GM10847 (cell line): ENCODE data around the gene GAS5.

Experiments
- POLR2A ChIP-seq: IDR thresholded peaks from 2 replicates; pipeline ENCODE4 v1.6.1; 2011; ENCODE audit not compliant: insufficient read length; ENCODE audit errors: extremely low read depth

Gene GAS5

DNA sequence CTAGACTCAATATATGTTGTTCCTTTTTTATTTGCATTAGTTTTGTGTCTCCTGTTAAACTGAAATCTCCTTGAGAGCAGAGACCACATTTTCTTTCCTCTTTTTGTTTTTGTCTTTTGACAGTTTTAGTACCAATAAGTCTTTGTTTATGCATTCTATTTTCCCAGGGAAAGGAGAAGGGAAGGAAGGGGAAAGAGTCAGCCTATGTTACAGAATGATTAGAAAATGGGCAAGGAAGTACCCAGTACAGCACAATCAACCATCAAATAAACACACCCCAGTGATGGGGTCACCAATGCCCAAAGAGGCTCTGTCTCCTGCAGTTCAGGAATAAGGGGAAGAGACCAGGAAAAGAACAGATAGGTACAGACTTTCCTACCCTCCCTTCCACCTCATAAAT, 10.5 kb upstream of the GAS5 start:
- TF ChIP-seq POLR2A = no peak

DNA sequence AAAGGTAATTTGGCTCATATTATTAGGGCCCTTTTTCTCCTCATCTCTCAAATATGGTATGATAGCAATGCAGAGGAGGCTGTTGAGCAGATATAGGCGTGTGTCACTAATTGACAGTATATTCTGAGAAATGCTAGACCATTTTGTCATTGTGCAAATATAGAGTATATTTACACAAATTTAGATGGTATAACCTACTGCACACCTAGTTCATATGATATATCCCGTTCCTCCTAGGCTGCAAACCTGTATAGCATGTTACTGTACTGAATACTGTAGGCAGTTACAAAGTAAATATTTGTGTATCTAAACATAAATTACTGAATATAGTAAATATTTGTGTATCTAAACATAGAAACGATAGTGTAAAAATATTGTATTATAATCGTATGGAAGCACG, 8.9 kb upstream of the GAS5 start:
- TF ChIP-seq POLR2A = no peak

DNA sequence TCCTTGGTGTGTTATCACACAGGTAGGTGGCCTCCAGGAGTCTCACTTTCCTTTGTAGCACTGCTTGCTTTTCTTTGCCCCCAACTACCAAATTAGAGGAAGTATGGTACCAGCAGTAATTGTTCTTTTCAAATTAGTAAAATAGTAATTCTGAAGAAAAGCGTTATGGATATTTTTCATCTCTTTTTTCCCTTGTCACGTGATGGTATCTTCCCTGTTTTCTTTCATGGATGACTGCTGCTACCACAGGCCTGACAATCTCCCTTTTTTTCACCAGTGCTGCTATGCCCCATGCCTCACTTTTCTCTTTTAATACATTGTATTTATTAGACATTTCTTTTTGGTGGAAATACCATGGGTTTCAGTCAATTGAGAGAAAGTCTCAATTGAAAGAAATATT, 3.7 kb upstream of the GAS5 start:
- no peak for TF ChIP-seq POLR2A

DNA sequence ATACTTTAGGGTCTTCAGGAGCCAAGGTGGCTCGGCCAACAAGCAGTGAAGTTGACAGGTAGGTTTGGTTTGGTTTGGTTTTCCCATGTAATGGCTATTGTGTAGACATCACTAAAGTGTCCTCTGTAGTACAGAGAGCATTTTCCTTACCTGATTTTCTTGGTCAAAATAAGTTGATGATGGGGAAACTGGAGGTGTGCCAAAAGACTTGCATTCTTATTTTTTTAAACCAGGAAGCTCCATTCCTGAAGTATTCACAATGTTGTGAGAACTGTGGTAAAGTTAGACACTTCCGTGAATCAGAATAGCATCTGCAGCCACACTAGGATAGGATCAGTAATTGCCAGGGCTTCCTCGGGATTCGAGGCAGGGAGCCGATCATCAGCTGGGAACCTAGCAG, 3.3 kb upstream of the GAS5 start:
- TF ChIP-seq POLR2A = no peak

DNA sequence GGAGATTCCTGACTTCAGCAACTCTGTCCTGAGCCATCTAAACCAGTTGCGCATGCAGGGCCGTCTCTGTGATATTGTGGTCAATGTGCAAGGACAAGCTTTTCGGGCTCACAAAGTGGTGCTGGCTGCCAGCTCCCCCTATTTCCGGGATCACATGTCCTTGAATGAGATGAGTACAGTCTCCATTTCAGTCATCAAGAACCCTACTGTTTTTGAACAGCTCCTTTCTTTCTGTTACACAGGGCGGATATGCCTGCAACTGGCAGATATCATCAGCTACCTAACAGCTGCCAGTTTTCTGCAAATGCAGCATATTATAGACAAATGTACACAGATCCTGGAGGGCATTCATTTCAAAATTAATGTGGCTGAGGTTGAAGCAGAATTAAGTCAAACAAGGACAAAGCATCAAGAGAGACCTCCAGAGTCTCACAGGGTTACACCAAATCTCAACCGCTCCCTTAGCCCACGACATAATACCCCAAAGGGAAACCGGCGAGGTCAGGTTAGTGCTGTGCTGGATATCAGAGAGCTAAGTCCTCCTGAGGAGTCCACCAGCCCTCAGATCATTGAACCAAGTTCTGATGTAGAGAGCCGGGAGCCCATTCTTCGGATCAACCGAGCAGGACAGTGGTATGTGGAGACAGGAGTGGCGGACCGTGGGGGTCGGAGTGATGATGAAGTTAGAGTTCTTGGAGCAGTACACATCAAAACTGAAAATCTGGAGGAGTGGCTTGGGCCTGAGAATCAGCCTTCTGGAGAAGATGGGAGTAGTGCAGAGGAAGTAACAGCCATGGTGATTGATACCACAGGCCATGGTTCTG, 2.7 kb upstream of the GAS5 start:
- peak; percentile 28 for TF ChIP-seq POLR2A

DNA sequence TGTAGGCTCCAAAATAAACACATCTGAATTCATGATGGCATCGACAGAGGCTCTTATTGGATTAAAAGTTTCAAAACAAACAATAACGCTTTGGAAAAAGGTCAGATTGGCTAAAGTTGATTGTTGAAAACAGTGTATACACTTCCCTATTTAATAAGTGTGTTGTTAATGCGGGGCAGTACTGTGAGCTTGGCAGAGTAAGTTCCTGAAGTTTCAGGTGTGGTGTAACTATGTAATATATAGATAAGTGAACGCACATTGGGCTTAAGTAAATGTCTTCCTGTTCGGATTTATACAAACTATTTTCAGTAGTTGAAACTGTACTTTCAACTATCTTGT, 1.2 kb upstream of the GAS5 start:
- no peak for TF ChIP-seq POLR2A

DNA sequence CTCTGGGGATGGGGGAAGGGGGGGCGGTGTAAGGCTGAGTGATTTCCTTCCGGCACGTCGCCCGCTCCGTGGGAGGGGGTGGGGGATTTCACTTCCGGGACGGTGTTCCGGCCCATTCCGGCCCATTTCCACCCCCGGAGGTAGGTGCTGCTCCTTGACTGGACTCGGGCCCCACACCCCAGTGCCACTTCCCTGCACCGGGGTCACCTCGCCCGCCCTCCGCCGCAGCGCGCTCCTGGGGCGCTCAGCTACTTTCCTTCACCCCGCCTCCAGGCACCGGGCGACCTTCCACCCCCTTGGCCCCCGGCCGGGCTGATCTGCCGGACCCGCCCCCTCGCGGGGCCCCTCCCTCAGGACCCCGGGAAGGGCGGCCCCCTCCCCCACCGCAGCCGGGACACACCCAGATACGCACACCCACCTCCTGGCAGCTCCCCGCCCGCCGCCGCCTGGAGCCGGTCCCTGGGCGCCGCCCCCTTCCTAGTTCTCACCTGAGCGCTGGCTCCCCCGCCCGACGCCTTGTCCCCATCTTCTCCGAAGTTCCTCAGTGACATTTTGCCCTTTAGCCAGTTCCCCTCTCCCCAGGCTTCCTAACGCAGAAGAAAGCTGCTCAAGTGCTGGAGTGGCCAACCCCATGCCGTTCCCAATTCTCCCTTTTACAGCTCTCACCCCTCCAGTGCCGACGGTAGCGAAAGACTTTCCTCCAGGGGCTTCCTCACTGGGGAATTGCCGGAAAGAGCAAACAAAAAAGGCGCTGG, 654 bp upstream of the GAS5 start, which contains the start of gene ZBTB37:
ZBTB37 (plus strand) TSS at position 115 of the 755 bp plus-strand sequence. CDS start 1,846 bp downstream, outside the sequence.
- peak; percentile 29 for TF ChIP-seq POLR2A

DNA sequence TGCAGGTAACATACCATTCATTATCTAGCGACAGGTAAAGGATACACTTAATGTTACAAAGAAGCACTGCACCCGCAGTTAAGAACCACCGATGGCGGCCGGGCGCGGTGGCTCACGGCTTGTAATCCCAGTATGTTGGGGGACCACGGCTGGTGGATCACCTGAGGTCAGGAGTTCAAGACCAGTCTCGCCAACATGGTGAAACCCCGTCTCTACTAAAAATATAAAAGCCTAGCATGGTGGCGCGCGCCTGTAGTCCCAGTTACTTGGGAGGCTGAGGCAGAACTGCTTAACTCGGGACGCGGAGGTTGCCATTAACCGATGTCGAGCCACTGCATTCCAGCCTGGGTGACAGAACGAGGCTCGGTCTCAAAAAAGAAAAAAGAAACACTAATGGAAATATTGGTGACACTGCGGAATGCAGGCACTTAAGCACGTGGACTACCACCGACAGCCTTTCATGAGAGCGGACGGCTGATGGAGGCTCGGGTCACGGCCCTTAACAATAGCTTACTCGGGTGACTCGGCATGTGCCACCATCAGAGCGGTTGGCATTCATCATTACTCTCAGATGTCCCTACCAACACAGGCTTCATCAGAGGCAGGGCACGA, 542 bp downstream of the GAS5 start:
- no peak for TF ChIP-seq POLR2A

DNA sequence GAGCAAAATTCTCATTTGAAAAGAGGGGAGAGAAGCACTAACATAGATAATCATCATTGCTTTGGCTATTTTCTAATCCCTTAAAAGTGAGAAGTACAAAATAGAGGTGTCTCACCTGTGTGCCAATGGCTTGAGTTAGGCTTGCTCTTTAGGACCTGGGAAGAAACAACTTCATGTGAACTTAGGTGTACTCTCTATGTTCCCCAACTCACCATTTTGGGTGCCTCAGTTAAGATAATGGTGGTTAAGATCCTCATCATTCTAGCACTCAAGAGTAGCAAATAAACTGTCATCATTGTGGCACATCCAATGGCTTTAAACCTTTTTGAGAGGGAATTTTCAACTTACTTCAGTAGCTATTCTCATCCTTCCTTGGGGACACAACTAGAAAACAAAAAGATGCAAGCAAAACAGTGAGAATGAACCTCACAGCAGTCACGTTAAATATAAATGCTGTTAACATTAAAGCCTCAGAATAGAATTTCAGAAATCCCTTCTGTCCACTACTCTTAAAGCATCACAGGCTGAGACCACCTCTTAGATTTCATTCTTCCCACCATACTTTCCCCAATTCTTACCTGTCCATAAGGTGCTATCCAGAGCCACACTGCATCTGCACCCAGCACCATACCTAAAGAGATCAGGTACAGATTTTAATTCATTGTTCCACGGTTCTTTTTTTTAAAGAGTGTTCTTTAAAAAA, 1.2 kb downstream of the GAS5 start:
- TF ChIP-seq POLR2A = no peak

DNA sequence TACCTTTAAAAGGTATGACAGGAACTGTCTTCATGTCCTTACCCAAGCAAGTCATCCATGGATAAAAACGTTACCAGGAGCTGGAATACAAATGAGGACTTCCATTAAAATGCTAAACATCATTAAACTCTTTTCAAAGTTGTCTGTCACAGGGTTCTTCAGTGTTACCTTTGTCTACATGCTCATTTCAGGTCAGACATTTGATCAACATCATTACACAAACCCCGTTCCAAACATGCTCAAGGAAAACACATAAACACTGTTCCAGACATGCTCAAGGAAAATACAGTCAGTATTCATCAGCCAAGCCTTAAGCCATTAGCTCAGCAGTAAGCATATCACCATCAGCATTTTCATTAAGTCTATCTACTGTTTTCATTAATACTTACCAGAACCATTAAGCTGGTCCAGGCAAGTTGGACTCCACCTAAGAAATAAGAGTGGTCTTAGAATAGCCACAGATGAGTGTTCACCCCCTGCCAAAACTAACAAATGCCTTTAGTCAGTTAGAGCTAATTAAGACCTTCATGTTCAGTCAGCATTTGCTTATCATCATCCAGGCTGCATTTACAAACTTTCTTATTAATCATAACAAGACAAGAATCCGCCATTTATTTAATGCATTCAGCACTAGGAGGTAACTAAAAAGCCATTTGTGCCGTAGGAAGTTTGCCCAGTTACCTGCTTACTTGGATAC, 2.2 kb downstream of the GAS5 start:
- TF ChIP-seq POLR2A = no peak

DNA sequence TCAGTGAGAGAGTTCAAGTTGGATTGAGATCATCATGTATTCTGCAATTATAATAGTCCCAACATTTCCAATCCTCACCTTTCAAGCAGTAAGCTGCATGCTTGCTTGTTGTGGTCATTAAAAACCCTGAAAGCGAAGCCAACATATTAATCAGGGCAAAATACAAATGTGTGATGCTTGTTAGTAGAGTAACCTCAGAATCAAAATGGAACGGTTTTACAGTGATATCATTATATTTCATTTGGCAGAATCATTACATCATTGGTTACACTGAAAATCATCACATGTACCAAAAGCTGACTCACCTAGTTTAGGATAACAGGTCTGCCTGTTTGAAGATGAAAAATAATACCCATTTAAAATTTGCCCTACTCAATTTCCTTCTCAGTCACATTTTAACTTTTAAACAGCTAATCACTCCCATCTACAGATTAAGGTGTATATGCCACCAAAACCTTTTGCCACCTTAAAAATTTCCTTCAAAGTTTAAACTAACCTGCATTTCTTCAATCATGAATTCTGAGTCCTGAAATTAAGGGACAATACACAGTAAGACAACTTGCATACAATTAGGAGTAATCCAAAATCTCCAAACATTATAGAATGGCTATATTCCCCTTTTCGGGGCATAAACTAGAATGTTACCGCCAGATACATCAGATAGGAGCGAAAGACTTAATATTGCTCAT, 3.5 kb downstream of the GAS5 start:
- TF ChIP-seq POLR2A = no peak

DNA sequence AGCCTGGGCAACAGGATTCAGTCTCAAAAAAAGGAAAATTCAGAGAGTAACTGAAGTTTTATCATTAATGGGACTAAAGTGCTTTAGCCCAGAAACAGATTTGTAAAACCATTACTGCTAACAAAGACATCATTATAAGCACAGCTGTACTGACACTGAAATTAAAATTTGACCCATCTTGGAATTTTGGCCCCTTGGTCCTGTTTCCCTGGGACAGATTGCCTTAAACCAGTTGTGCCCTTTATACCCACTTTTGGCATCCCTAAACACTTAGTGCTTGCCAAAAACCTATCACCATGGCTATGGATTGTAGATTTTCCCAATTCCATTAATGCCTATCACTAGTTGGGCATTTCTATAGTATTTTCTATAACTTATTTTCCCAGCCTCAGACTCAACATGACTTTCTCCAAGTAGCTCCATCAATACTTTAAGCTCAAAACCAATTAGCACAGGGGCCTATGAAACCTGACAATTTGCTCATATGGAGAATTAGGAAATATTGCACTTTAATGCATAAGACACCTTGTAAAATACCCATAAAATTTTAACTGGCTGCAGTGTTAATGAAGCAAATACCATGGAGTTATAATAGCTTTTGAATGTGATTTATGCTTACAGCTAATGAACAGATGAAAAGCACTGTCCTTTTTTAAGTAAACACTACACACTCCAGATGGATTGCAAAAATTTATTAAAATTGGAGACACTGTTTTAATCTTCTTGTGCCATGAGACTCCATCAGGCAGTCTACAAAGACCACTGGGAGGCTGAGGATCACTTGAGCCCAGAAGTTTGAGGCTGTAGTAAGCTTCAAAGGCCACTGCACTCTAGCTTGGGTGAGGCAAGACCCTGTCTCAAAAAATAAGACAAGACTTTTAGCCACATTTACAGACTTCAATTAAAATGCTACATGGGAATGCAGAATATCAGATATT, 4.3 kb downstream of the GAS5 start:
- no peak for TF ChIP-seq POLR2A

DNA sequence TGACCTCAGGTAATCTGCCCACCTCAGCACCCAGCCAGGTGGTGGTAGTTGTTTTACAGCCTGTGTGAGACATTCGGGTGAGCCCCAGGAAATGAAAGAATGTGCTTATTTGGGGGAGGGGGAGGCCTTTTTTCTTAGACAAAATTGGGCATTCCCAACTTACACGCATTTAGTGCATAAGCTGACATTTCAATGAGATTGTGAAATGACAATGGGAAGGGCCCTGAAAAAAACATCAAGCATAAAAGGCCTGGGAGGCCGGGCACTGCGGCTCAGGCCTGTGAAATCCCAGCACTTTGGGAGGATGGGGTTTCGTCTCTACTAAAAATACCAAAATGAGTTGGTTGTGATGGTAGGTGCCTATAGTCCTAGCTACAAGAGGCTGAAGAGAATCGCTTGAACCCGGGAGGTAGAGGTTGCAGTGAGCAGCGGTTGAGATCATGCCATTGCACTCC, 5.0 kb downstream of the GAS5 start:
- TF ChIP-seq POLR2A = no peak

DNA sequence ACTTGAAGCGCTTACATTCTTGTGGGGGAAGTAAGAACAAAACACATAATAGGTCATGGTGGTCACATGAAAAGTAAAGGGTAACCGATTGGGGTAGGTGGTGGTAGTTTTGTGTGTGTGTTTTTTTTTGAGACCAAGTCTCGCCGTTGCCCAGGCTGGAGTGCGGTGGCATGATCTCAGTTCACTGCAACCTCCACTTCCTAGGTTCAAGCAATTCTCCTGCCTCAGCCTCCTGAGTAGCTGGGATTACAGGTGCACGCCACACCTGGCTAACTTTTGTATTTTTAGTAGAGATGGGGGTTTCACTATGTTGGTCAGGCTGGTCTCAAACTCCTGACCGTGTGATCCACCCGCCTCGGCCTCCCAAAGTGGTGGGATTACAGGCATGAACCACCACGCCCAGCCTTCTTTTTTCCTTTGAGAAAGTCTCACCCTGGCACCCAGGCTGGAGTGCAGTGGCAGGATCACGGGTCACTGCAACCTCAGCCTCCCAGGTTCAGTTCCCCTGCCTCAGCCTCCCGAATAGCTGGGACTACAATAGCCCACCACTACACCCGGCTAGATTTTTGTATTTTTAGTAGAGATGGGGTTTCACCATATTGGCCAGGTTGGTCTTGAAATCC, 5.5 kb downstream of the GAS5 start:
- TF ChIP-seq POLR2A = peak; percentile 13
